ENCODE results near the gene DOK6.

The DOK6 gene

GRCh38 chr18:69755856-69756496 is 355.3 kb downstream of the DOK6 start:
- no peak for FAIRE-seq
- TF ChIP-seq CTCF (IDR thresholded peaks at IDR 0.05; ENCODE audit: insufficient read depth, missing control alignments): no peak
- no peak for DNase-seq (ENCODE audit: insufficient read length, low spot score)

- FAIRE-seq (no peak), DNase-seq (ENCODE audit: insufficient read length, low spot score) (no peak)
- TF ChIP-seq CTCF (IDR thresholded peaks at IDR 0.05; ENCODE audit: insufficient read depth, missing control alignments): no peak
Observed at GRCh38 chr18:69757733-69758132, 357.0 kb downstream of the DOK6 start.

GRCh38 chr18:69758458-69758857 is 357.8 kb downstream of the DOK6 start:
- FAIRE-seq (peak; percentile 100), DNase-seq (ENCODE audit: insufficient read length, low spot score) (no peak)
- no peak for TF ChIP-seq CTCF (IDR thresholded peaks at IDR 0.05; ENCODE audit: insufficient read depth, missing control alignments)

GRCh38 chr18:69759046-69759445 is 358.4 kb downstream of the DOK6 start:
- FAIRE-seq (no peak), DNase-seq (ENCODE audit: insufficient read length, low spot score) (no peak)
- no peak for TF ChIP-seq CTCF (IDR thresholded peaks at IDR 0.05; ENCODE audit: insufficient read depth, missing control alignments)

GRCh38 chr18:69763002-69763401 is 362.3 kb downstream of the DOK6 start:
- FAIRE-seq (no peak), DNase-seq (ENCODE audit: insufficient read length, low spot score) (no peak)
- TF ChIP-seq CTCF (IDR thresholded peaks at IDR 0.05; ENCODE audit: insufficient read depth, missing control alignments): no peak

GRCh38 chr18:69763821-69764220 is 363.1 kb downstream of the DOK6 start:
- no peak for TF ChIP-seq CTCF (IDR thresholded peaks at IDR 0.05; ENCODE audit: insufficient read depth, missing control alignments)
- DNase-seq (ENCODE audit: insufficient read length, low spot score) (no peak), FAIRE-seq (no peak)

- FAIRE-seq: peak; percentile 100
- no peak for TF ChIP-seq CTCF (IDR thresholded peaks at IDR 0.05; ENCODE audit: insufficient read depth, missing control alignments)
- no peak for DNase-seq (ENCODE audit: insufficient read length, low spot score)
Observed at GRCh38 chr18:69770238-69770637, 369.6 kb downstream of the DOK6 start.

Measured in D721Med (cell line).